MM.1S (cell line): ENCODE data around the gene SFSWAP.

Source experiments
- EZH2 ChIP-seq: fragments of 300-600 bp; sonication (generic); optimal IDR thresholded peaks from 2 replicates; pipeline ENCODE3; 2017; ENCODE audit warnings: low read depth, mild to moderate bottlenecking, antibody characterized with exemption, low read length, mixed read lengths
- EZH2phosphoT487 ChIP-seq: fragments of 300-600 bp; sonication (generic); IDR thresholded peaks from 2 replicates; pipeline ENCODE4 v1.6.1; 2018; ENCODE audit warnings: antibody characterized with exemption, low read length
- TF ChIP-seq, protein P1 (sequence below): fragments of 300-600 bp; sonication (generic); IDR thresholded peaks from 2 replicates; pipeline ENCODE4 v1.5.1; 2016; ENCODE audit warnings: antibody characterized with exemption, low read length, mixed read lengths

DNA sequence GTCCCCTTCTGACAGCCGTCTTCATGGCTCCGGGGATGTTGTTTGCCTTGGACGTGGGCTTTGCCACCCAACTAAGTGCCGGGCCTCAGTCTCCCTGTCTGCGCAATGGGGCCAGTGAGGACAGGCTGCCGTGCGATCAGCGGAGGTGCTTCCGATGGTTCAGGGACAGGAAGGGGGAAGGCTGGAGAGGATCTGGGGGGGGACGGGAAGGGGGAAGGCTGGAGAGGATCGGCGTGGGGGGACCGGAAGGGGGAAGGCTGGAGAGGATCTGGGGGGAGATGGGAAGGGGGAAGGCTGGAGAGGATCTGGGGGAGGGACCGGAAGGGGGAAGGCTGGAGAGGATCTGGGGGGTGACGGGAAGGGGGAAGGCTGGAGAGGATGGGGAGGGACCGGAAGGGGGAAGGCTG is 120.7 kb downstream of the SFSWAP start:
- TF ChIP-seq, protein P1, sequence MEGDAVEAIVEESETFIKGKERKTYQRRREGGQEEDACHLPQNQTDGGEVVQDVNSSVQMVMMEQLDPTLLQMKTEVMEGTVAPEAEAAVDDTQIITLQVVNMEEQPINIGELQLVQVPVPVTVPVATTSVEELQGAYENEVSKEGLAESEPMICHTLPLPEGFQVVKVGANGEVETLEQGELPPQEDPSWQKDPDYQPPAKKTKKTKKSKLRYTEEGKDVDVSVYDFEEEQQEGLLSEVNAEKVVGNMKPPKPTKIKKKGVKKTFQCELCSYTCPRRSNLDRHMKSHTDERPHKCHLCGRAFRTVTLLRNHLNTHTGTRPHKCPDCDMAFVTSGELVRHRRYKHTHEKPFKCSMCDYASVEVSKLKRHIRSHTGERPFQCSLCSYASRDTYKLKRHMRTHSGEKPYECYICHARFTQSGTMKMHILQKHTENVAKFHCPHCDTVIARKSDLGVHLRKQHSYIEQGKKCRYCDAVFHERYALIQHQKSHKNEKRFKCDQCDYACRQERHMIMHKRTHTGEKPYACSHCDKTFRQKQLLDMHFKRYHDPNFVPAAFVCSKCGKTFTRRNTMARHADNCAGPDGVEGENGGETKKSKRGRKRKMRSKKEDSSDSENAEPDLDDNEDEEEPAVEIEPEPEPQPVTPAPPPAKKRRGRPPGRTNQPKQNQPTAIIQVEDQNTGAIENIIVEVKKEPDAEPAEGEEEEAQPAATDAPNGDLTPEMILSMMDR, result no peak
- TF ChIP-seq EZH2phosphoT487 (no peak), EZH2 (no peak)
